ENCODE data around the gene NEK5. TPM values are rescaled to one million over a fixed set of nuclear protein-coding genes. Genes with fewer than 3 reads are reported as not detected.

Gene NEK5
- total and polyA plus RNA-seq, 2 experiments from 2014 or later: 0.73 to 1.3 TPM

- TF ChIP-seq ZNF462 (CRISPR knock-in tag; IDR thresholded peaks at IDR 0.05): no peak
Measured at GRCh38 chr13:52112591-52112990, 16.3 kb downstream of the NEK5 start (continued).

GRCh38 chr13:52109116-52109670 is 19.7 kb downstream of the NEK5 start:
- no peaks in the 10 kb centered on the region for H3K79me2 ChIP-seq (replicated peaks; ENCODE audit: insufficient read depth)
- H3K27ac ChIP-seq (ENCODE audit: low read depth): no peak overlapping the region
- H3K4me2 ChIP-seq: no peak overlapping the region
- no peak overlapping the region for H3K4me3 Mint-ChIP-seq
- DNase-seq (ENCODE audit: low spot score) (peak; percentile 33), ATAC-seq (no peak)
- H3K27ac Mint-ChIP-seq: no peak overlapping the region
- H2AFZ ChIP-seq: no peak overlapping the region
- H3F3A ChIP-seq (replicated peaks; ENCODE audit: low read depth): no peaks in the 10 kb centered on the region
- no peaks in the 10 kb centered on the region for H4K20me1 ChIP-seq (replicated peaks; ENCODE audit: insufficient read depth)
- no peaks in the 10 kb centered on the region for H3K9me2 ChIP-seq (ENCODE audit: insufficient read depth)
- peaks cover 17% of the 10 kb centered on the region; the same call in 2 of the 3 replicates for H3K9me3 Mint-ChIP-seq
- peaks cover 3% of the 10 kb centered on the region; the same call in 1 of the 3 replicates for H3K4me1 Mint-ChIP-seq
- no peak overlapping the region for H3K4me3 ChIP-seq
- no peaks in the 10 kb centered on the region for H3K27me3 ChIP-seq (ENCODE audit: insufficient read depth)
- no peaks in the 10 kb centered on the region for H3K4me1 ChIP-seq (ENCODE audit: insufficient read depth)
- H3K36me3 ChIP-seq (ENCODE audit: insufficient read depth): no peaks in the 10 kb centered on the region
- H3K36me3 Mint-ChIP-seq (ENCODE audit: low read depth): peaks cover 16% of the 10 kb centered on the region; the same call in 2 of the 3 replicates
- peaks cover 3% of the 10 kb centered on the region for H3K27me3 Mint-ChIP-seq (ENCODE audit: insufficient read depth, low read depth, poor library complexity)
- TF ChIP-seq STAT1 (IDR thresholded peaks at IDR 0.05; ENCODE audit: unreplicated experiment) (no peak), EZH2phosphoT487 (IDR thresholded peaks at IDR 0.05; ENCODE audit: unreplicated experiment) (no peak), EZH2 (IDR thresholded peaks at IDR 0.05; ENCODE audit: low read depth, unreplicated experiment) (no peak), ZNF331 (CRISPR knock-in tag; IDR thresholded peaks at IDR 0.05; ENCODE audit: low read depth) (no peak), ETS1 (IDR thresholded peaks at IDR 0.05) (no peak), CTCF (conservative IDR thresholded peaks at IDR 0.05; ENCODE audit: low read depth in 2 of 2) (no peak)

All from GM23338 (cell line).